Thyroid gland (tissue), 4 donors: ENCODE results near the gene EBPL. TPM values are rescaled to one million over a fixed set of nuclear protein-coding genes. Genes with fewer than 3 reads are reported as not detected.

ENCODE experiments used
- DNase-seq, 2 donors: peaks; one replicate each; pipeline ENCODE4 v3.0.0-alpha.2; 2019
- H3K27ac ChIP-seq, 3 donors: fragments of 200-600 bp; sonication (generic); 1 replicate in 2 of 3; 2 replicates in 1 of 3; pipeline ENCODE4 v1.5.1; 2016 to 2019; ENCODE audit warnings: mild to moderate bottlenecking in 1 of 3, moderate library complexity in 1 of 3
- H3K27me3 ChIP-seq: fragments of 200-600 bp; sonication (generic); one replicate; pipeline ENCODE4 v1.5.1; 2019
- H3K36me3 ChIP-seq, 2 donors: fragments of 200-600 bp; sonication (generic); one replicate each; pipeline ENCODE4 v1.5.1; 2016 to 2019
- H3K4me1 ChIP-seq, 2 donors: fragments of 200-600 bp; sonication (generic); one replicate each; pipeline ENCODE4 v1.5.1; 2017 to 2019
- H3K4me3 ChIP-seq, 3 donors: fragments of 200-600 bp; sonication (generic); replicated peaks in 1 of 3; 1 replicate in 2 of 3; 2 replicates in 1 of 3; pipeline ENCODE4 v1.5.1; 2016; ENCODE audit warnings: mild to moderate bottlenecking in 1 of 3
- H3K9me3 ChIP-seq: fragments of 200-600 bp; sonication (generic); one replicate; pipeline ENCODE4 v1.5.1; 2017
- POLR2A ChIP-seq, 2 donors: fragments of 450-650 bp; IDR thresholded peaks; one replicate each; pipeline ENCODE4 v1.6.1; 2017; ENCODE audit warnings: antibody characterized with exemption in 2 of 2, mild to moderate bottlenecking in 2 of 2, moderate library complexity in 1 of 2
- WGBS, 2 donors: methylation state at CpG; one replicate each; pipeline ENCODE4 v1.1.5; 2017; 5-methylcytosine and 5-hydroxymethylcytosine counted together
- intact Hi-C: fragments of 100-400 bp; cut with DNase I; formaldehyde crosslinking; loops from one replicate; pipeline ENCODE4 v1.15.1; 2023
- total RNA-seq, 4 donors: library from RNA; depleted of rRNA; stranded (reverse); fragments of >200 nt; gene quantifications; one replicate each; pipeline ENCODE4 v1.2.3, GENCODE V29; 2016
- TF ChIP-seq, protein P1 (sequence below), 6 experiments: fragments of 200-600 bp in 3 of 6; fragments of 450-650 bp in 3 of 6; sonication (generic) in 3 of 6; IDR thresholded peaks; one replicate each; pipeline ENCODE4 v1.5.1; 2016 to 2019; ENCODE audit warnings: antibody characterized with exemption in 6 of 6, mild to moderate bottlenecking in 2 of 6, inconsistent platforms in 1 of 6, moderate library complexity in 1 of 6

Gene EBPL
- total RNA-seq, 4 donors from 2014 or later = 41.0 to 102 (median 66.9) TPM

- no peak overlapping the region for H3K4me3 ChIP-seq
- peak; percentile 24 to 41 for DNase-seq
- H3K4me1 ChIP-seq = peaks cover 3 to 13% of the 10 kb centered on the region in 2 donors
- H3K27me3 ChIP-seq = no peaks in the 10 kb centered on the region
- intact Hi-C loops = no loop called here
- TF ChIP-seq, protein P1, sequence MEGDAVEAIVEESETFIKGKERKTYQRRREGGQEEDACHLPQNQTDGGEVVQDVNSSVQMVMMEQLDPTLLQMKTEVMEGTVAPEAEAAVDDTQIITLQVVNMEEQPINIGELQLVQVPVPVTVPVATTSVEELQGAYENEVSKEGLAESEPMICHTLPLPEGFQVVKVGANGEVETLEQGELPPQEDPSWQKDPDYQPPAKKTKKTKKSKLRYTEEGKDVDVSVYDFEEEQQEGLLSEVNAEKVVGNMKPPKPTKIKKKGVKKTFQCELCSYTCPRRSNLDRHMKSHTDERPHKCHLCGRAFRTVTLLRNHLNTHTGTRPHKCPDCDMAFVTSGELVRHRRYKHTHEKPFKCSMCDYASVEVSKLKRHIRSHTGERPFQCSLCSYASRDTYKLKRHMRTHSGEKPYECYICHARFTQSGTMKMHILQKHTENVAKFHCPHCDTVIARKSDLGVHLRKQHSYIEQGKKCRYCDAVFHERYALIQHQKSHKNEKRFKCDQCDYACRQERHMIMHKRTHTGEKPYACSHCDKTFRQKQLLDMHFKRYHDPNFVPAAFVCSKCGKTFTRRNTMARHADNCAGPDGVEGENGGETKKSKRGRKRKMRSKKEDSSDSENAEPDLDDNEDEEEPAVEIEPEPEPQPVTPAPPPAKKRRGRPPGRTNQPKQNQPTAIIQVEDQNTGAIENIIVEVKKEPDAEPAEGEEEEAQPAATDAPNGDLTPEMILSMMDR (IDR thresholded peaks at IDR 0.05) = no peak
- TF ChIP-seq POLR2A (IDR thresholded peaks at IDR 0.05) = no peak
- 76 to 82% methylated on average over 4 of the region's 4 CpGs for WGBS, 2 donors
- no peaks in the 10 kb centered on the region for H3K9me3 ChIP-seq
- H3K27ac ChIP-seq = no peak overlapping the region
- no peaks in the 10 kb centered on the region for H3K36me3 ChIP-seq
These were observed 49.4 kb downstream of the EBPL start for GRCh38 chr13:49641801-49642291.

- no peak for DNase-seq
- H3K36me3 ChIP-seq = no peaks in the 10 kb centered on the region
- no peaks in the 10 kb centered on the region for H3K27me3 ChIP-seq
- WGBS, 2 donors = 90 to 91% methylated on average over 2 of the region's 2 CpGs
- no peaks in the 10 kb centered on the region for H3K9me3 ChIP-seq
- no peak overlapping the region for H3K27ac ChIP-seq
- H3K4me1 ChIP-seq = peaks cover 3 to 13% of the 10 kb centered on the region in 2 donors
- no peak for TF ChIP-seq POLR2A (IDR thresholded peaks at IDR 0.05)
- TF ChIP-seq, protein P1 (IDR thresholded peaks at IDR 0.05) = no peak
- H3K4me3 ChIP-seq = no peak overlapping the region
- intact Hi-C loops = no loop called here
These were observed 52.6 kb downstream of the EBPL start for GRCh38 chr13:49638744-49639072.

DNA sequence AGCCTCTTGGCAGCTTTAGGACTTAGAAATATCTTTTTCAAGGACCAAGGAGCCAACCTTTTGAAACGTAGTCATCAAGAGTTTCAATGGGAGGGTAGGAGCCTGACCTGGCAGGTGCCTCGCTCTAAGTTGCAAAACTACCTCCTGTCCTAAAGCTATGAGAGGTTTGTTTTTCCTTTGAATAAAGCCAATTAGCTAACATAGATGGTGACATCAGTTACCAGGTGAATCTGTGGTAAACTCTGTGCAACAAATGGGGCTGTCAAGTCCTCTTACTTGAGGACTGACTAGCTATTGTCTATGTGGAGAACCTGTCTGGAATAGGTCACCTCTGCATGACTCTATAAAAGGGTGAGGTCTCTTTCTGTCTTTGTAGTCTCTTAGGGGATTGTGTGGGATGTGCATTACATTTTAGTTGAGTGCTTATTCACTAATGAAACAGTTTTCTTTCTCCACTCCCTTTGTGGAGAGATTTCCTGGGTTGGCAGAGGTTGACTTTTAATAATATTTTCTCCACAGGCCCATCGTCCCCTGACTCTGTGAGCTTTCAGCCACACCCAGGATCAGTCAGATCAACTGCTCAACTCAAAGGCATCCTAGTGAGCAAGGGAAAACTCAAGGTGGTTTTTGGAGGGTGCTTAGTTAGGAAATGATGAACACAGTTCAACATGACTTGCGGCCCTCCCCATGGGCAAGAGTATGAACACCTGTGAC, 53.1 kb downstream of the EBPL start:
- Histone ChIP-seq H3K9me3 (no peaks in the 10 kb centered on the region), H3K4me1 (peaks cover 3 to 13% of the 10 kb centered on the region in 2 donors), H3K27ac (no peak overlapping the region), H3K27me3 (no peaks in the 10 kb centered on the region), H3K36me3 (no peaks in the 10 kb centered on the region), H3K4me3 (no peak overlapping the region)
- intact Hi-C loops = no loop called here
- DNase-seq = no peak
- TF ChIP-seq, protein P1 (IDR thresholded peaks at IDR 0.05) = no peak
- TF ChIP-seq POLR2A (IDR thresholded peaks at IDR 0.05) = no peak
- WGBS, 2 donors = 70 to 72% methylated on average over 4 of the region's 4 CpGs

GRCh38 chr13:49636705-49637104, 54.6 kb downstream of the EBPL start:
- intact Hi-C loops = no loop called here
- no peaks in the 10 kb centered on the region for H3K36me3 ChIP-seq
- DNase-seq = no peak
- H3K27me3 ChIP-seq = no peaks in the 10 kb centered on the region
- H3K4me3 ChIP-seq = no peak overlapping the region
- no peak overlapping the region for H3K27ac ChIP-seq
- no peaks in the 10 kb centered on the region for H3K9me3 ChIP-seq
- TF ChIP-seq, protein P1 (IDR thresholded peaks at IDR 0.05) = no peak
- TF ChIP-seq POLR2A (IDR thresholded peaks at IDR 0.05) = no peak
- 96 to 97% methylated on average over 5 of the region's 5 CpGs for WGBS, 2 donors
- peaks cover 3 to 9% of the 10 kb centered on the region in 2 donors for H3K4me1 ChIP-seq

DNA sequence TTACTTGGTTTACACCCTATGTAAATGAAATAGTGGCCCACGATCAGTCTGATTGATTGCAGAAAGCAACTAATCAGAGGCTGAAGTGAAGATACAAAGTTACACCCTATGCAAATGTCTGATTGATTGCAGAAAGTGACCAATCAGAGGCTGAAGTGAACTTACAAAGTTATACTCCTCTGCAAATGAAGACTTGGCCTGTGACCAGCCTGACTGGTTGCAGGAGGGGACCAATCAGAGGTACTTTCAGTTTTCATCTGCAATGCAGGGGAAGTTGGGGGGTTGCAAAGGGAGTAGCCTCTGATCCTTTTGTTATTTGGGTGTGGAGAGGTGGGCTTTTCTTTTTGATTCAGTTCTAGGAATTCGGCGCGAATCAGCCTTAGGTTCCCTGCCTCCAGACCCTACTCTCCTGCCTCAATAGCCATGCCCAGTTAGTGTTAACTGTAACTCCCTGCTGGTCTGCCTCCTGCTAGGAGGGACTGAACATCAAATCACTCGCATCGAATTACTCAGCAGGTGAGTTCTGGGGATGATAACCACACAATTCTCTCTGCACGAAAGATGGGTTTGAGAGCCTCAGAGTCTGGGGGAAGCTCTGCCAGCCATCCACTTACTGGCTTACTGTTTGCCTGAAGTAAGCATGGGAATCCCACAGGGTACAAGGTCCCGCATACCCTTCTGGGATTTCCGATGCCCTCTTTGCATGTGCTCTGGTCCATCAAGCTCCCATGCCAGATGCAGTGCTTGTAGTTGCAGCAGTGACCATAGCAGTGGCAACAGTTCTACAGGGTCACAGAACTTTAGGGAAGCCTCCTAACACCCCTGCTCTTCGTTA, 55.5 kb downstream of the EBPL start:
- Histone ChIP-seq H3K27me3 (no peaks in the 10 kb centered on the region), H3K9me3 (no peaks in the 10 kb centered on the region), H3K36me3 (no peaks in the 10 kb centered on the region), H3K4me3 (no peak overlapping the region), H3K4me1 (peaks cover 3 to 9% of the 10 kb centered on the region in 2 donors), H3K27ac (no peak overlapping the region)
- TF ChIP-seq POLR2A (IDR thresholded peaks at IDR 0.05) = no peak
- TF ChIP-seq, protein P1 (IDR thresholded peaks at IDR 0.05) = no peak
- intact Hi-C loops = no loop called here
- peak in 1 of 2 donors; percentile 17 for DNase-seq
- 68 to 73% methylated on average over 10 of the region's 10 CpGs for WGBS, 2 donors
